ENCODE data around the gene DNAH6. TPM values are rescaled to one million over a fixed set of nuclear protein-coding genes. Genes with fewer than 3 reads are reported as not detected.

The DNAH6 gene
- total and polyA plus RNA-seq, 11 donors = 0.05 to 0.75 (median 0.10) TPM; not detected in 2

DNA sequence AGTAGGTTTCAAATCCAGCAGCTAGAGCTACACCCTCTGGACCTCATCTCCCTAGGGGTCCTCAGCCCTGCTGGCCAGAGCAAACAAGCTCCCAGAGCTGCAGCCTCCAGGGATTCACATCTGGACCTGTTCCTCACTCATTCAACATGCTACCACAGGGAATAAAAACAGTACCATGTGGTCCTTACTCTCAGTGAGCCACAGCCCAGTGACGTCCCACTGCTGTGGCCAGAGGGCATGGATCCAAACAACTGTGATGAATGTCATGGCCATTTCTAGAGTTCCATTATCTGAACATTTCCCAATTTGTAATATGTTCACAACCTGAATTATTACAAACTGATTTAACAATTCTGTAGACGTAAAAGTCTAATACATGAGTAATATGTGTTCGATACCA lies 186.6 kb downstream of the DNAH6 start:
- no peaks in the 10 kb centered on the region for H3K27me3 ChIP-seq
- H3K36me3 ChIP-seq = no peaks in the 10 kb centered on the region
- intact Hi-C loops (cut with DNase I) = no loop called here
- H3K4me1 ChIP-seq = no peaks in the 10 kb centered on the region
- WGBS, 4 donors = 75 to 88% (median 79%) methylated on average over 3 of the region's 3 CpGs
- H3K27ac ChIP-seq = no peak overlapping the region
- ATAC-seq (no peak), DNase-seq (no peak)
- no peak for TF ChIP-seq POLR2A (IDR thresholded peaks at IDR 0.05)
- TF ChIP-seq, protein P1, sequence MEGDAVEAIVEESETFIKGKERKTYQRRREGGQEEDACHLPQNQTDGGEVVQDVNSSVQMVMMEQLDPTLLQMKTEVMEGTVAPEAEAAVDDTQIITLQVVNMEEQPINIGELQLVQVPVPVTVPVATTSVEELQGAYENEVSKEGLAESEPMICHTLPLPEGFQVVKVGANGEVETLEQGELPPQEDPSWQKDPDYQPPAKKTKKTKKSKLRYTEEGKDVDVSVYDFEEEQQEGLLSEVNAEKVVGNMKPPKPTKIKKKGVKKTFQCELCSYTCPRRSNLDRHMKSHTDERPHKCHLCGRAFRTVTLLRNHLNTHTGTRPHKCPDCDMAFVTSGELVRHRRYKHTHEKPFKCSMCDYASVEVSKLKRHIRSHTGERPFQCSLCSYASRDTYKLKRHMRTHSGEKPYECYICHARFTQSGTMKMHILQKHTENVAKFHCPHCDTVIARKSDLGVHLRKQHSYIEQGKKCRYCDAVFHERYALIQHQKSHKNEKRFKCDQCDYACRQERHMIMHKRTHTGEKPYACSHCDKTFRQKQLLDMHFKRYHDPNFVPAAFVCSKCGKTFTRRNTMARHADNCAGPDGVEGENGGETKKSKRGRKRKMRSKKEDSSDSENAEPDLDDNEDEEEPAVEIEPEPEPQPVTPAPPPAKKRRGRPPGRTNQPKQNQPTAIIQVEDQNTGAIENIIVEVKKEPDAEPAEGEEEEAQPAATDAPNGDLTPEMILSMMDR (IDR thresholded peaks at IDR 0.05) = no peak
- H3K4me3 ChIP-seq = no peak overlapping the region
- no peaks in the 10 kb centered on the region for H3K9me3 ChIP-seq

DNA sequence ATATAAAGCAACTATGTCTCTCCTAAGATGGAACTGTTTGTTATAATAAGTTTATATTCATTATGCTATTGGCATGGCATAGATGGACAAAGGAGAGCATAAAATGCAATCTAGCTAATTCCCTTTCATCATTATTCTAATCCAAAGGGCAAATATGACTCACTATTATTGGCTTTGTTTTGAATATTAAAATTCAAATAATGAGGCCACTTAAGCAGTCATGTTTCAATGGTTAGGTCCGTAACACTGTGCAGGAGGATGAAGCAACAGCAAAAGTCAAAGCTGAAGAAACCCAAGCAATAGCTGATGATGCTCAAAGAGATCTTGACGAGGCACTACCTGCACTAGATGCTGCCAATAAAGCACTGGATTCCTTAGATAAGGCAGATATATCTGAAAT lies 187.5 kb downstream of the DNAH6 start:
- Histone ChIP-seq H3K27me3 (no peaks in the 10 kb centered on the region), H3K36me3 (no peaks in the 10 kb centered on the region), H3K9me3 (no peaks in the 10 kb centered on the region), H3K4me1 (no peaks in the 10 kb centered on the region), H3K27ac (no peak overlapping the region), H3K4me3 (no peak overlapping the region)
- intact Hi-C loops (cut with DNase I) = no loop called here
- ATAC-seq (no peak), DNase-seq (no peak)
- no peak for TF ChIP-seq POLR2A (IDR thresholded peaks at IDR 0.05)
- TF ChIP-seq, protein P1 (IDR thresholded peaks at IDR 0.05) = no peak
- WGBS, 4 donors = 73 to 80% (median 78%) methylated on average over 2 of the region's 2 CpGs

DNA sequence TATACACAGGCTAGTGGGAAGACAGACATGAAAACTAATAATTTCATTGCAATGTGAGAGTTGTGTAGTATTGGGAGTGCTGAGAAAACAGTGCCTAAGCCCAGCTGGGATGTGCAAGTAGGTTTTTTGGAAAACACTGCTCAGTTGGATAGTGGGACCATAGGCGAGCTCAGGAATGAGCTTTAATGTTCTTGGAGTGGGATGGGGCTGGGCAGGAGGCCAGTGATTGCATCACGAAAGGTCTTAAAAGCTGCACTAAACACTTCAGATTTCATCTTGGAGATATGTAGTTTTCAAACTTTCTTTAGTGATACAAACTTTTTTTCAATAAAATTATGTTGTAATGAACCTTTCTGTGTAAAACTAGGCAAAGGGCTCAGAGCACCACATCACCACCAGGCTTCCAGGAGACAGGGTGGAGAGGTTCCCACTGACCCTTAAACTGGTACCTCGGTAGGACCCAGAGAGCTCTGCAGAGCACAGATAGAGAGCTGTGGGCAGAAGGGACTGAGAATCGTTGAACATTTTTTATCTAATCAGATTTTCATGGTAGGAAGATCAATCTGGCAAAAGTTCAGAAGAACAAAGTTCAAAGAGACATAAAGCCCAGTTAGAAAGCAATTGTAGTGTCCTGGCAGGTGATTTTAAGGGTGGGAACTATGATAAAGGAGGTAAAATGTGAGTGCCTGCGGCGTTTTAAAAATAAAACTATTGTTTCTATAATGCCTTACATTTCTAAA lies 188.4 kb downstream of the DNAH6 start:
- Histone ChIP-seq H3K27me3 (no peaks in the 10 kb centered on the region), H3K4me1 (no peaks in the 10 kb centered on the region), H3K27ac (no peak overlapping the region), H3K9me3 (no peaks in the 10 kb centered on the region), H3K4me3 (no peak overlapping the region), H3K36me3 (no peaks in the 10 kb centered on the region)
- TF ChIP-seq, protein P1 (IDR thresholded peaks at IDR 0.05) = no peak
- no peak for TF ChIP-seq POLR2A (IDR thresholded peaks at IDR 0.05)
- ATAC-seq (no peak), DNase-seq (no peak)
- intact Hi-C loops (cut with DNase I) = no loop called here
- 68 to 78% (median 76%) methylated on average over 6 of the region's 6 CpGs for WGBS, 4 donors

DNA sequence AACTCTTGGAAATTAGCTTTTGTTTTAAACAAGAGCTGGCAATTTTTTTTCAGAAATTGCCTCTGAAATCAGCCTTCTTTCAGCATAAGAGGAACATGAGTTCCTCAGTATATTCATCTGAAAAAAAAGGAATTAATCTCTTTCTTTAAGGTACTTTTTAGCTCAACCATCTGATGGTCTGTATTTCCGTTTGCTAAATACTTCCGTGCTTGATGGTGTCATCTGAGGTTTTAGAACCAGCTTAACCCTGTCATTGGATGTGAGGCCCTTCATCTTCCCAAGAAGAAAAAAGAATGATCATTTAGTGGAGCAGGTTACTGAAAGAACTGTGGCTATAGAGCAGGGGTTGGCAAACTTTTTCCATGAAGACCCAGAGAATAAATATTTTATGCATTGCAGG lies 189.6 kb downstream of the DNAH6 start:
- Histone ChIP-seq H3K4me1 (no peaks in the 10 kb centered on the region), H3K4me3 (no peak overlapping the region), H3K9me3 (no peaks in the 10 kb centered on the region), H3K27ac (no peak overlapping the region), H3K36me3 (no peaks in the 10 kb centered on the region), H3K27me3 (no peaks in the 10 kb centered on the region)
- ATAC-seq = no peak
- WGBS, 4 donors = 81 to 89% (median 84%) methylated on average over 2 of the region's 2 CpGs
- DNase-seq = no peak
- no peak for TF ChIP-seq POLR2A (IDR thresholded peaks at IDR 0.05)
- TF ChIP-seq, protein P1 (IDR thresholded peaks at IDR 0.05) = no peak
- intact Hi-C loops (cut with DNase I) = no loop called here

All from heart left ventricle (tissue), 16 donors.